K562 (cell line): Measurements from ENCODE around the gene PTPRM. TPM values are rescaled to one million over a fixed set of nuclear protein-coding genes. Genes with fewer than 3 reads are reported as not detected.

Experiments
- ATAC-seq: fragments of 200-7000 bp; cut with Tn5 transposase; 3 replicates; pipeline ENCODE4 v1.9.1; 2020; ENCODE audit warnings: moderate library complexity
- BruUV-seq: library from RNA; stranded (reverse); fragments of 400-500 nt; replicated peaks from 2 replicates; lab custom pipeline; 2021; lab: Mats Ljungman, UMichigan
- CTCF ChIA-PET: fragments of 300-600 bp; formaldehyde crosslinking; extraction: SDS; loops from one replicate; lab custom pipeline; 2021; ENCODE audit warnings: low intra/inter-chr PET ratio; lab: Yijun Ruan, JAX
- POLR2A ChIA-PET: fragments of 300-600, 350-650 bp; sonication (Branson Sonifier 250); formaldehyde crosslinking; extraction: SDS; loops from one replicate; lab custom pipeline; 2021; ENCODE audit warnings: antibody characterized with exemption, inconsistent platforms; lab: Yijun Ruan, JAX
- DNase-seq, 4 experiments: peaks; one replicate each; pipeline versions ENCODE4 v3.0.0 to v3.0.0-alpha.2; 2011 to 2018; ENCODE audit warnings: low spot score in 3 of 4, mixed read lengths in 3 of 4; ENCODE audit errors: extremely low read depth in 1 of 4
- FAIRE-seq: peaks from 2 replicates; lab custom pipeline; 2011; peaks lifted over from hg19 to GRCh38; lab: Jason Lieb, UNC
- H2AFZ ChIP-seq: 2 replicates; pipeline ENCODE4 v1.6.0; 2011; ENCODE audit warnings: low read depth, low read length, control low read depth, inconsistent platforms
- H3K27ac ChIP-seq: fragments of 200-600 bp; 3 replicates; pipeline ENCODE4 v1.8.0; 2011; ENCODE audit warnings: low read depth, mild to moderate bottlenecking, control low read depth, inconsistent platforms, low read length, moderate library complexity, mixed read lengths; ENCODE audit errors: extremely low read depth
- H3K27me3 ChIP-seq, 2 experiments: fragments of 300-600 bp in 1 of 2; 2 replicates in 1 of 2; 3 replicates in 1 of 2; pipeline versions ENCODE4 v1.6.0 to v1.8.0; 2011; ENCODE audit warnings: inconsistent platforms in 2 of 2, low read length in 2 of 2, mild to moderate bottlenecking in 1 of 2, mixed read lengths in 1 of 2, moderate library complexity in 1 of 2; ENCODE audit not compliant: control insufficient read depth in 2 of 2, insufficient read depth in 2 of 2
- H3K36me3 ChIP-seq: fragments of 300-600 bp; 3 replicates; pipeline ENCODE4 v1.8.0; 2011; ENCODE audit warnings: mild to moderate bottlenecking, low read length, inconsistent platforms; ENCODE audit not compliant: control insufficient read depth, insufficient read depth
- H3K4me1 ChIP-seq, 2 experiments: fragments of 200-600 bp in 1 of 2; replicated peaks in 1 of 2; 2 replicates in 1 of 2; 3 replicates in 1 of 2; pipeline versions ENCODE4 v1.5.1 to v1.8.0; 2011; ENCODE audit warnings: inconsistent platforms in 2 of 2, low read length in 2 of 2, mild to moderate bottlenecking in 1 of 2, mixed read lengths in 1 of 2, moderate library complexity in 1 of 2; ENCODE audit not compliant: control insufficient read depth in 2 of 2, insufficient read depth in 2 of 2
- H3K4me2 ChIP-seq: 2 replicates; pipeline ENCODE4 v1.6.1; 2011; ENCODE audit warnings: low read length, control low read depth, inconsistent platforms, mixed read lengths; ENCODE audit not compliant: insufficient read depth
- H3K4me3 ChIP-seq: fragments of 200-600 bp; sonication (generic), shearing (Covaris generic); 2 replicates; pipeline ENCODE4 v1.5.1; 2016; ENCODE audit warnings: control low read depth, inconsistent platforms
- H3K79me2 ChIP-seq: fragments of 200-600 bp; 3 replicates; pipeline ENCODE4 v1.8.0; 2011; ENCODE audit warnings: low read length, inconsistent platforms; ENCODE audit not compliant: control insufficient read depth, insufficient read depth
- H3K9ac ChIP-seq, 2 experiments: 2 replicates each; pipeline versions ENCODE4 v1.6.0 to v1.6.1; 2011; ENCODE audit warnings: low read depth in 2 of 2, low read length in 2 of 2, control low read depth in 1 of 2, inconsistent platforms in 1 of 2, mild to moderate bottlenecking in 1 of 2, mixed read lengths in 1 of 2; ENCODE audit not compliant: insufficient read depth in 1 of 2
- H3K9me1 ChIP-seq: one replicate; pipeline ENCODE4 v1.6.0; 2011; ENCODE audit warnings: inconsistent platforms, mild to moderate bottlenecking, low read length, moderate library complexity; ENCODE audit not compliant: control insufficient read depth, insufficient read depth
- H3K9me3 ChIP-seq: replicated peaks from 2 replicates; pipeline ENCODE4 v1.5.1; 2011; ENCODE audit warnings: low read depth, low read length, inconsistent platforms; ENCODE audit not compliant: control insufficient read depth, insufficient read depth
- H4K20me1 ChIP-seq: replicated peaks from 2 replicates; pipeline ENCODE4 v1.6.1; 2011; ENCODE audit warnings: low read length, inconsistent platforms, mixed read lengths; ENCODE audit not compliant: control insufficient read depth, insufficient read depth
- BACH1 ChIP-seq: fragments of 200-800 bp; sonication (Bioruptor generic); IDR thresholded peaks from 2 replicates; pipeline ENCODE4 v1.6.1; 2016; ENCODE audit warnings: missing genetic modification characterization, missing compliant biosample characterization
- CBX5 ChIP-seq: IDR thresholded peaks from 2 replicates; pipeline ENCODE4 v1.6.1; 2014; ENCODE audit warnings: low read depth, borderline replicate concordance
- CCNT2 ChIP-seq: IDR thresholded peaks from 2 replicates; pipeline ENCODE4 v1.6.1; 2011; ENCODE audit warnings: borderline replicate concordance, low read depth, mild to moderate bottlenecking, moderate library complexity, mixed read lengths, low read length; ENCODE audit not compliant: insufficient read length; ENCODE audit errors: extremely low read depth
- CSDE1 ChIP-seq, 2 experiments: fragments of 450-650 bp; IDR thresholded peaks; 2 replicates each; pipeline ENCODE4 v1.6.1; 2016; ENCODE audit warnings: mild to moderate bottlenecking in 1 of 2
- GATA2 ChIP-seq: sonication (generic); formaldehyde crosslinking; IDR thresholded peaks from 2 replicates; pipeline ENCODE4 v1.4.0; 2020; ENCODE audit warnings: mild to moderate bottlenecking, missing genetic modification reagents
- HIVEP1 ChIP-seq: fragments of 250-450 bp; sonication (Bioruptor Pico); IDR thresholded peaks from 2 replicates; pipeline ENCODE4 v1.4.0; 2020; ENCODE audit warnings: mild to moderate bottlenecking
- HLTF ChIP-seq: fragments of 450-650 bp; IDR thresholded peaks from 2 replicates; pipeline ENCODE4 v1.6.1; 2016
- PTBP1 ChIP-seq: fragments of 200-400 bp; formaldehyde crosslinking; IDR thresholded peaks from 2 replicates; pipeline ENCODE4 v1.6.1; 2017; ENCODE audit warnings: low read depth, low read length
- SAFB2 ChIP-seq: fragments of 200-400 bp; formaldehyde crosslinking; IDR thresholded peaks from 2 replicates; pipeline ENCODE4 v1.6.1; 2018; ENCODE audit warnings: borderline replicate concordance, low read length, low read depth, moderate library complexity; ENCODE audit not compliant: severe bottlenecking
- SLC30A9 ChIP-seq: fragments of 250-450 bp; sonication (Bioruptor Pico); IDR thresholded peaks from 2 replicates; pipeline ENCODE4 v1.8.0; 2022; ENCODE audit warnings: mild to moderate bottlenecking, moderate library complexity
- TAF1 ChIP-seq: IDR thresholded peaks from 2 replicates; pipeline ENCODE4 v1.6.1; 2011; ENCODE audit warnings: mild to moderate bottlenecking, low read length, moderate library complexity; ENCODE audit not compliant: insufficient read depth, control insufficient read depth, severe bottlenecking; ENCODE audit errors: extremely low read depth
- ZC3H11A ChIP-seq: IDR thresholded peaks from 2 replicates; pipeline ENCODE4 v1.6.1; 2012; ENCODE audit warnings: low read depth, low read length, improper control_type of control experiment
- WGBS: fragments of 100-300 bp; shearing (Covaris generic); methylation state at CpG from one replicate; pipeline ENCODE4 v1.1.6; 2016; ENCODE audit warnings: low coverage, mixed read lengths; ENCODE audit not compliant: insufficient coverage; ENCODE audit errors: missing lambda C conversion rate; 5-methylcytosine and 5-hydroxymethylcytosine counted together
- in situ Hi-C: fragments of 300-500 bp; cut with MboI; formaldehyde crosslinking; loops from 4 replicates; pipeline ENCODE4 v1.15.0; 2018; ENCODE audit warnings: inconsistent platforms, mixed read lengths
- intact Hi-C: fragments of 100-400 bp; cut with micrococcal nuclease; formaldehyde crosslinking; loops from 2 replicates; pipeline ENCODE4 v1.14.2; 2022
- polyA plus RNA-seq, 8 experiments: library from polyadenylated mRNA; depleted of rRNA in 4 of 8; stranded (reverse) in 5 of 8; unstranded in 3 of 8; fragments of >200 nt; fragmentation: Nextera tagmentation in 2 of 8; fragmentation: Illumina TruSeq in 1 of 8; extraction: Ambion mirVana in 2 of 8; extraction: Trizol in 1 of 8; gene quantifications; 2 replicates each; pipeline versions ENCODE4 v1.2.1 to v1.2.3, GENCODE V29; 2011 to 2014; ENCODE audit warnings: inconsistent platforms in 1 of 8, missing spikeins in 1 of 8
- total RNA-seq, 7 experiments: library from RNA; depleted of rRNA in 6 of 7; stranded (reverse); fragments of >200 nt in 6 of 7; fragmentation: Illumina TruSeq in 2 of 7; extraction: Trizol in 2 of 7; gene quantifications; 2 replicates each; pipeline versions ENCODE4 v1.2.1 to v1.2.3, GENCODE V29; 2011 to 2021; ENCODE audit warnings: low replicate concordance in 1 of 7
- TF ChIP-seq, protein P1 (sequence below): fragments of 250-450 bp; sonication (Bioruptor Pico); IDR thresholded peaks from 2 replicates; pipeline ENCODE4 v1.8.0; 2021; ENCODE audit warnings: mild to moderate bottlenecking, moderate library complexity
- TF ChIP-seq, protein P2 (sequence below), 2 experiments: IDR thresholded peaks; 2 replicates each; pipeline ENCODE4 v1.6.1; 2011; ENCODE audit warnings: borderline replicate concordance in 1 of 2, control low read depth in 1 of 2, low read depth in 1 of 2, low read length in 1 of 2, mild to moderate bottlenecking in 1 of 2, mixed read lengths in 1 of 2, moderate library complexity in 1 of 2; ENCODE audit not compliant: insufficient read depth in 1 of 2, insufficient read length in 1 of 2, poor library complexity in 1 of 2, severe bottlenecking in 1 of 2; ENCODE audit errors: extremely low read depth in 1 of 2
- TF ChIP-seq, protein P3 (sequence below): fragments of 450-650 bp; formaldehyde crosslinking; IDR thresholded peaks from 2 replicates; pipeline ENCODE4 v1.4.0; 2020; ENCODE audit warnings: mild to moderate bottlenecking, moderate library complexity

The PTPRM gene
- total and polyA plus RNA-seq, 9 of the 15 experiments (the other 6 are each of a cell fraction or from before 2014, with no cell fraction given), result 0.03 to 0.16 (median 0.08) TPM; not detected in 3

DNA sequence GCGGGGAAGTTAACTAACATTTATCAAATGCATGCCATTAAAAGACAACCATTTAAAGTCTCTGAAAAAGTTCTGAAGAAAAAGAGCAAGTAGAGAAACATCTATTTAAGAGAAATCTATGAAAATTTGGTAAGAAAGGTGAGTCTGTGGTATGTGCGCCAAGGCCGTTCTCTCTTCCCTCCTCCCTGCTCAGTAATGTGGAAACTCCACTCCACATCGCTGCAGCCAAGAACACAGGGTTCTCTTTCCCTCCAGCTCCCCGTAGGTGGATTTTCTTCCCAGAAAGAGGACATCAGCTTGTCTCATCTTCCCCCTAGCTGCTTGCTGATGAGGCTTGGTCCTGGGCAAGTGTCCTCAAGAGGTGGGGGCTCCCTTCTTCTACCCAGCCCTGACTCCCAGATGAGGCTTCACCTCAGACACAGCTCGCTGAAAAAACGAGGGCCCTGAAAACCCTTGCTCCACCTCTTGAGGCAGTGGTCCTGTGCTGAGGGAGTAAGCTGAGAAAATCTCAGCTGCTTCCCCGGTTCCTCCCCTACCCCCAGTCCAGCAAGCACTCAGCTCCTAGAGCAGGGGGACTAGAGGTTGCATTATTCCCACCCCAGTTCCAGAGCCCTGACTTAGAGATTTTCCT, 45.8 kb upstream of the PTPRM start:
- ChIA-PET POLR2A (no interaction called here), CTCF (no interaction called here)
- Histone ChIP-seq H3K9me3 (no peaks in the 10 kb centered on the region), H3K4me3 (no peak overlapping the region), H3K79me2 (no peaks in the 10 kb centered on the region), H3K4me1 (no peaks in the 10 kb centered on the region), H3K9ac (no peak overlapping the region), H3K27ac (no peak overlapping the region), H3K36me3 (no peaks in the 10 kb centered on the region), H4K20me1 (0 out of 2 replicates have a peak, but pooled peaks cover 2% of the 10 kb centered on the region), H3K4me2 (no peak overlapping the region), H3K9me1 (no peaks in the 10 kb centered on the region), H3K27me3 (peaks cover 0 to 9% of the 10 kb centered on the region in 2 experiments; a peak in 3 of 5 replicates), H2AFZ (no peak overlapping the region)
- 1% methylated on average over 8 of the region's 8 CpGs for WGBS
- FAIRE-seq (no peak), DNase-seq (no peak), ATAC-seq (no peak)
- in situ Hi-C loops (no loop called here), intact Hi-C loops (no loop called here)
- no TSS peak for BruUV-seq
- TF ChIP-seq, protein P1, sequence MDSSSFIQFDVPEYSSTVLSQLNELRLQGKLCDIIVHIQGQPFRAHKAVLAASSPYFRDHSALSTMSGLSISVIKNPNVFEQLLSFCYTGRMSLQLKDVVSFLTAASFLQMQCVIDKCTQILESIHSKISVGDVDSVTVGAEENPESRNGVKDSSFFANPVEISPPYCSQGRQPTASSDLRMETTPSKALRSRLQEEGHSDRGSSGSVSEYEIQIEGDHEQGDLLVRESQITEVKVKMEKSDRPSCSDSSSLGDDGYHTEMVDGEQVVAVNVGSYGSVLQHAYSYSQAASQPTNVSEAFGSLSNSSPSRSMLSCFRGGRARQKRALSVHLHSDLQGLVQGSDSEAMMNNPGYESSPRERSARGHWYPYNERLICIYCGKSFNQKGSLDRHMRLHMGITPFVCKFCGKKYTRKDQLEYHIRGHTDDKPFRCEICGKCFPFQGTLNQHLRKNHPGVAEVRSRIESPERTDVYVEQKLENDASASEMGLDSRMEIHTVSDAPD (CRISPR knock-in tag), result no peak
- TF ChIP-seq BACH1 (tag) (no peak), CSDE1 (IDR thresholded peaks at IDR 0.05) (no peak), GATA2 (CRISPR knock-in tag) (no peak), SAFB2 (no peak), SLC30A9 (CRISPR knock-in tag) (no peak), ZC3H11A (no peak), CBX5 (no peak), HLTF (no peak), CCNT2 (no peak), TAF1 (no peak), HIVEP1 (CRISPR knock-in tag) (no peak), PTBP1 (no peak)
- TF ChIP-seq, protein P2, sequence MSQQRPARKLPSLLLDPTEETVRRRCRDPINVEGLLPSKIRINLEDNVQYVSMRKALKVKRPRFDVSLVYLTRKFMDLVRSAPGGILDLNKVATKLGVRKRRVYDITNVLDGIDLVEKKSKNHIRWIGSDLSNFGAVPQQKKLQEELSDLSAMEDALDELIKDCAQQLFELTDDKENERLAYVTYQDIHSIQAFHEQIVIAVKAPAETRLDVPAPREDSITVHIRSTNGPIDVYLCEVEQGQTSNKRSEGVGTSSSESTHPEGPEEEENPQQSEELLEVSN (IDR thresholded peaks at IDR 0.05; ENCODE audit: borderline replicate concordance in 1 of 2, extremely low read depth in 1 of 2, insufficient read depth in 1 of 2, insufficient read length in 1 of 2, low read depth in 1 of 2, low read length in 1 of 2, poor library complexity in 1 of 2, severe bottlenecking in 1 of 2), result no peak
- TF ChIP-seq, protein P3, sequence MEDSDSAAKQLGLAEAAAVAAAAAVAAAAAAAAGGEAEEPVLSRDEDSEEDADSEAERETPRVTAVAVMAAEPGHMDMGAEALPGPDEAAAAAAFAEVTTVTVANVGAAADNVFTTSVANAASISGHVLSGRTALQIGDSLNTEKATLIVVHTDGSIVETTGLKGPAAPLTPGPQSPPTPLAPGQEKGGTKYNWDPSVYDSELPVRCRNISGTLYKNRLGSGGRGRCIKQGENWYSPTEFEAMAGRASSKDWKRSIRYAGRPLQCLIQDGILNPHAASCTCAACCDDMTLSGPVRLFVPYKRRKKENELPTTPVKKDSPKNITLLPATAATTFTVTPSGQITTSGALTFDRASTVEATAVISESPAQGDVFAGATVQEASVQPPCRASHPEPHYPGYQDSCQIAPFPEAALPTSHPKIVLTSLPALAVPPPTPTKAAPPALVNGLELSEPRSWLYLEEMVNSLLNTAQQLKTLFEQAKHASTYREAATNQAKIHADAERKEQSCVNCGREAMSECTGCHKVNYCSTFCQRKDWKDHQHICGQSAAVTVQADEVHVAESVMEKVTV (CRISPR knock-in tag), result no peak
